Measurements from ENCODE around the gene ZNF732.

ZNF732 gene

DNA sequence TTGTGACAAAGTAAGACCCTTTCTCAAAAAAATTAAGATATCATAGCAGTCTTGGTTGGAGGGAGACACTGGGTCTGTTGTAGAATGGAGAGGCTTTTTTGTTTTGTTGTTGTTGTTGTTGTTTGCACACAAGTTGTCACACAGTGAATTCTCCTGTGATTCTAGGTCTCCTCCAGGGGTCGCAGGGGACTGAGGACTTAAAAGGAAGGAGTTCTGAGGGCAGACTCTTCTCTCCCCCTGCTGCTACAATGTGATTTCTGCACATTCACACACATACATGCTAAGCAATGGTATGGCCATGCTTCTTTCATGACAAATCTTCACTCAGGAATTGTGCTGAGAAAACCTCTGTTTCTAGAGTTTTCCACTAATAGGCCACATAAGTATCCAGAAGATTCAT, 71.1 kb downstream of the ZNF732 start:
- no peak overlapping the region for H3K4me3 ChIP-seq (ENCODE audit: low read depth, low read length)
- TF ChIP-seq, protein P1, sequence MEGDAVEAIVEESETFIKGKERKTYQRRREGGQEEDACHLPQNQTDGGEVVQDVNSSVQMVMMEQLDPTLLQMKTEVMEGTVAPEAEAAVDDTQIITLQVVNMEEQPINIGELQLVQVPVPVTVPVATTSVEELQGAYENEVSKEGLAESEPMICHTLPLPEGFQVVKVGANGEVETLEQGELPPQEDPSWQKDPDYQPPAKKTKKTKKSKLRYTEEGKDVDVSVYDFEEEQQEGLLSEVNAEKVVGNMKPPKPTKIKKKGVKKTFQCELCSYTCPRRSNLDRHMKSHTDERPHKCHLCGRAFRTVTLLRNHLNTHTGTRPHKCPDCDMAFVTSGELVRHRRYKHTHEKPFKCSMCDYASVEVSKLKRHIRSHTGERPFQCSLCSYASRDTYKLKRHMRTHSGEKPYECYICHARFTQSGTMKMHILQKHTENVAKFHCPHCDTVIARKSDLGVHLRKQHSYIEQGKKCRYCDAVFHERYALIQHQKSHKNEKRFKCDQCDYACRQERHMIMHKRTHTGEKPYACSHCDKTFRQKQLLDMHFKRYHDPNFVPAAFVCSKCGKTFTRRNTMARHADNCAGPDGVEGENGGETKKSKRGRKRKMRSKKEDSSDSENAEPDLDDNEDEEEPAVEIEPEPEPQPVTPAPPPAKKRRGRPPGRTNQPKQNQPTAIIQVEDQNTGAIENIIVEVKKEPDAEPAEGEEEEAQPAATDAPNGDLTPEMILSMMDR (IDR thresholded peaks at IDR 0.05; ENCODE audit: borderline replicate concordance, insufficient read depth, low read depth, low read length), result no peak

DNA sequence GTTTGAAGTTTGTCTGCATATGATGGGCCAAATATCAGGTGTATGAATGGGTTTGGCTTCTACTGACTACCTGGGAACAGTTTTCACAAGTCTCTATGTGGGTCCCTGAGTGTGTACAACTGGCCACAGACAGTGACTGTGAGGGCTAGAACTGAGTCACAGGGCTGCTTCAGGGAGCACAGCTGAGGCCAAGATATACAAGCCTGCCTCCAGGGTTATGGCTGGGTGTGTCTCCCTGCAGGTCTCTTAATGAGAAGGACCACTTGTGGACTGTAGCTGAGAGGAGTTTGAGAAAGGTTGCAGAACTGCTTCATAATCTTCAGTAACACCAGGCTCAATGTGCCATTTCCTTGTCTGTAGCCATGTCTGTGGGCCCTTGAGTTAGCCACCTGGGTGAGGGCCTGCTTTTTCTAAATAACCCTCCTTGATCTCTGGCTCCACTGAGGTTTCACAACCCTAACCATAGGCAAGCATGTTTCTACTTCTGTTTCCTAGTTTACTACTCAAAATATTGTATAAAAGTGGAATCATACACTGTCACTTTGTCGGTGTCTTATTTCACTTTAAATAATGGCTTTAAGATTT, 81.3 kb downstream of the ZNF732 start:
- no peak overlapping the region for H3K4me3 ChIP-seq (ENCODE audit: low read depth, low read length)
- TF ChIP-seq, protein P1 (IDR thresholded peaks at IDR 0.05; ENCODE audit: borderline replicate concordance, insufficient read depth, low read depth, low read length), result no peak
